ENCODE measurements around the gene D2HGDH.
"Not testable (repeated sequence)": the region's sequence is repeated elsewhere in the genome, so short reads cannot be mapped to it uniquely, and the experiment has no call there.

Gene D2HGDH

GRCh38 chr2:241811201-241811951 is 76.9 kb downstream of the D2HGDH start:
- DNase-seq = no peak

DNA sequence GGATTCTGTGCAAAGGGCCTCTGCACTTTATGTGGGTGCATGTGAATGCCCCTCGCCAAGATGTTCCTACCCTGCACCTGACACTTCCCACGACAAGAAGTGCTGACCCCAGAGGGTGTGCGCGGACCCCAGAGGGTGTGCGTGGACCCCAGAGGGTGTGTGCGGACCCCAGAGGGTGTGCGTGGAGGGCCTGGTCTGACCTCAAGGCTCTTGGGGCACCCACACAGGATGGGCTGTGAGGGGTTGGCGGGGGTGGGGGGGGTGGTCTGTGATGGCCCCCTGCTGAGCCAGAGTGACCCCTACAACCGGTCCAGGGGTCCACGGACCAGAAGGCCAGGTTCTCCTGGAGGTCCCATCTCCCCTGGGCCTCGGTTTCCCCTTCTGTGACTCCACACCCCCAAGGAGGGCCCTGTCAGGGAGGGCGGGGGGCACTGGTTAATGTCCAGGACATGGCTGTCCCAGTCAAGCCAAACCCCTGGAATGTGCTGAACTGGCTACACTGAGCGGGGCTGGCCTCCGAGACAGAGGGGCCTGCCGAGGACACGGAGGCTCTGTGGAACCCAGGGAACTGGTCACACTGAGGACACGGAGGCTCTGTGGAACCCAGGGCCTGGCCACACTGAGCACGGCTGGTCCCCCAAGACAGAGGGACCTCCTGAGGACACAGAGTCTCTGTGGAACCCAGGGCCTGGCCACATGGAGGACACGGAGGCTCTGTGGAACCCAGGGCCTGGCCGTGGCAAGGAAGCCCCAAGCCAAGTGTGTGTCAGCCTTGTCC is 77.7 kb downstream of the D2HGDH start:
- DNase-seq = no peak

DNA sequence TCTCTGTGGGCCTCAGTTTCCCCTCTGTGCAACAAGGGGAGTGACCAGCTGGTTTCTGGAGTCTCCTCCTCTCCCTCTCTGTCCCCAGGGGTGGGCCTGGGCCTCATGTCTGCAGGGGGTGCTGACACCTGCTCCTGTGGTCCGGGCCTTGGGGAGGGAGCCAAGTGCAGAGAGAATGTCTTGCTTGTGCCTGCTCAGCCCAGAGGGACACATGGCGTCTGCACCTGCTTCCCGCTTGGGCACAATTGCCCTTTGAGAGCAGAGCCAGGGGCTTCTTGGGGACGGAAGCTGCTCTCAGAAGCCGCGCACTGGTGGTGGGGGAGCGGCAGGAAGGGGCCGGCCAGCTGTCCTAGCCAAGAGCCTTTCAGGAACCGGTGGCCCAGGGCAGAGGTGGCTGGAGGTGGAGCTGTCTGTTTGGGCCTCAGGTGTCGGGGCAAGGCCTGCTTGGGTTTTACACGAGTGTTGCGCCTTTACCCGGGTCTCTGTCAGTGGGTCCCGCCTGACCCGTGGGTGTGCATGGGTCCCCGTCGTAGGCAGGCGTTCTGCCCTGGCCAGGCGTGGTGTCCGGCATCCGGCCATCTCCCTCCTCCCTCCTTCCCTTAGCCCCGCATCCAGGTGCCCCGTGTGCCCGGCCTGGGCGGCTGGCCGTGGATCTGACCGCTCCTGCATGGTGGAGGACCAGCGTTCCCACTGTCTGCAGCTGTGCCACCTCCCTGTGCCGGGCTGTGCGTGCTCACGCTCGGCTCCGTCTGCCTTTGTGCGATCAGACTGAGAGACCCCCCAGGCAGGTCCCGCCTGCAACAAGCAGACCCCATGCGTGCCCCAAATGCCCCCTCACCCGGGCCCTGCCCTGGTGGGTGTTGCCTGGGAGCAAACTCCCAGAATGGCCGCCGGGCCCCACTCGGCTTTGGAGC is 78.6 kb downstream of the D2HGDH start:
- DNase-seq = no peak

DNA sequence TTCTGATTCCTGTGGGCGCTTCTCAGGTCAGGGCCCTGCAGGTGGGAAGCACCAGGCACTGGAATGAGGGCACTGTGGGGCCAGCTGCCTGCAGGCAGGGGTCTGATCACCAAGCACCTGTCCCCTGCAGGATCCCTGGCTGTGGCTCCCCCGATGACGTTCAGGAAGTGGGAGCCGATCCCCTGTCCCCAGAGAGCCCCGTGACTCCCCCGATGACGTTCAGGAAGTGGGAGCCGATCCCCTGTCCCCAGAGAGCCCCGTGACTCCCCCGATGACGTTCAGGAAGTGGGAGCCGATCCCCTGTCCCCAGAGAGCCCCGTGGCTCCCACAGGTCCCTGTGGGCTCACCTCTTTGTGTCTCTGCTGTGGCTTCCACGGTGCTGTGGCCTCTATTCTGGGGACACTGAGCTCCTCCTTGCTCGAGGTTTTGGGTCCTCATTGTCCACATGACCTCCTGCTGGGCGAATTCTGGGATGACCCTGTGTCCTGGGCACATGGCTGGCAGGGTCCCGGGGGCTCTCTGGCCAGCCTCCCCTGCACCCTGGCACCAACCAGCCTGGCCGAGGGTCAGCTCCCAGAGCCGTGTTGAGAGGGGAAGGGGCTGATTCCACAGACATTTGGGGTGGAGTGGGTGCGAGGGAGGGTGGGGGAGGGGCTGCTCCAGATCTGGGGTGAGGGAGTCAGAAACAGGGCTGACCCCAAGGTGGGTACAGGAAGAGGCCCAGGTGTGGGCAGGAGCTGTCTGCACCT is 79.4 kb downstream of the D2HGDH start:
- no peak for DNase-seq

DNA sequence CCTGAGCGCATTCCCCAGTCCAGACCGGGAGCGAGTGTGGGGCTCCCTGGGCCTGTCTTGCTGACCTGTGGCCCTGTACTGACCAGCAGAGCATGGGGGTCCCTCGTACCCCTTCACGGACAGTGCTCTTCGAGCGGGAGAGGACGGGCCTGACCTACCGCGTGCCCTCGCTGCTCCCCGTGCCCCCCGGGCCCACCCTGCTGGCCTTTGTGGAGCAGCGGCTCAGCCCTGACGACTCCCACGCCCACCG is 79.9 kb downstream of the D2HGDH start:
- no peak for DNase-seq

DNA sequence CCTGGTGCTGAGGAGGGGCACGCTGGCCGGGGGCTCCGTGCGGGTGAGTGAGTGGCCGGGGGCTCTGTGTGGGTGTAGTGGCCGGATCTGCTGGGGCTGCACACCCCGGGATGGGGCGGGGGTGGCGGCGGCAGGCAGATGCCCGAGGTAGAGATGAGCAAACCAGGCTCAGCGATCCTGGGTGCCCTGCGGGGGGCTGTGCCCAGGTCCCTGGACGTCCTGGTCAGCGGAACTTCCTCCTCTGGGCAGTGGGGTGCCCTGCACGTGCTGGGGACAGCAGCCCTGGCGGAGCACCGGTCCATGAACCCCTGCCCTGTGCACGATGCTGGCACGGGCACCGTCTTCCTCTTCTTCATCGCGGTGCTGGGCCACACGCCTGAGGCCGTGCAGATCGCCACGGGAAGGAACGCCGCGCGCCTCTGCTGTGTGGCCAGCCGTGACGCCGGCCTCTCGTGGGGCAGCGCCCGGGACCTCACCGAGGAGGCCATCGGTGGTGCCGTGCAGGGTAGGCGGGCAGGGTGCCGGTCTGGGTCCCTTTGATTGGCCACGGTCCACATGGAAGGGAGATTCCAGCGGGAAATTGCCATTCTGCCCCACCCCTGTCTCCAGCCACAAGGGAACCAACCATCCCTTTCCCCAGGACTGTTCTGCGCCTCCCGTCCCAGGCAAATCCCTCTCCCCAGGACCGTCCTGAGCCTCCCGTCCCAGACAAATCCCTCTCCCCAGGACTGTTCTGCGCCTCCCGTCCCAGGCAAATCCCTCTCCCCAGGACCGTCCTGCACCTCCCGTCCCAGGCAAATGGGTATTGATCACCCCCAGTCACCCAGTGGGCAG is 80.4 kb downstream of the D2HGDH start:
- DNase-seq = no peak

DNA sequence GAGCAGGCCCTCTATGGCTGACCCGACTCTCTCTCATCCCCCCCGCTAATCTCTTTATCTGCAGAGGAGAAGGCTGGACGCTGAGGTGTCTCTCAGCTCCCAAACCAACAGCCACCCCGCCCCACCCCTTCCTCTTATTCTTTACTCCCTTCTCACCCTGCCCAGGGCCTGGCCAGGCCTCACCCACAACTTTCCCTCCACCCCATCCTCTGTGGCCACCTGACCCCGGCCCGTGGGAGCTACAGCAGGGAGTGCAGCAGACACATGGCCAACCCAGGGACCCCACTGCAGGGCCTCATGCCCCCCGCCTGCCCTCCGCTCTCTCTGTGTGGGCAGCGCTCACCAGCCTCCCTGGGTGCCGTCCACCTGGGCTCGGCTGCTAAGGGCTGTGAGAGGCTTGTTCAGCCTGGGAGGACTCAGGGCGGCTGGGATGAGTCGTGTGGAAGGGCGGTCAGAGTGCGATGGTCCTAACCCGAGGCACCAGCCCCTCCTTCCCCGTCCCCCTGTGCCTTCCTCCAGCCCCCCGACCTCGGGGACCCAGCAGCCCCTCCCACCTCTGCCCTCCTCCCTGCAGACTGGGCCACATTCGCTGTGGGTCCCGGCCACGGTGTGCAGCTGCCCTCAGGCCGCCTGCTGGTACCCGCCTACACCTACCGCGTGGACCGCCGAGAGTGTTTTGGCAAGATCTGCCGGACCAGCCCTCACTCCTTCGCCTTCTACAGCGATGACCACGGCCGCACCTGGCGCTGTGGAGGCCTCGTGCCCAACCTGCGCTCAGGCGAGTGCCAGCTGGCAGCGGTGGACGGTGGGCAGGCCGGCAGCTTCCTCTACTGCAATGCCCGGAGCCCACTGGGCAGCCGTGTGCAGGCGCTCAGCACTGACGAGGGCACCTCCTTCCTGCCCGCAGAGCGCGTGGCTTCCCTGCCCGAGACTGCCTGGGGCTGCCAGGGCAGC is 81.3 kb downstream of the D2HGDH start:
- no peak for DNase-seq

DNA sequence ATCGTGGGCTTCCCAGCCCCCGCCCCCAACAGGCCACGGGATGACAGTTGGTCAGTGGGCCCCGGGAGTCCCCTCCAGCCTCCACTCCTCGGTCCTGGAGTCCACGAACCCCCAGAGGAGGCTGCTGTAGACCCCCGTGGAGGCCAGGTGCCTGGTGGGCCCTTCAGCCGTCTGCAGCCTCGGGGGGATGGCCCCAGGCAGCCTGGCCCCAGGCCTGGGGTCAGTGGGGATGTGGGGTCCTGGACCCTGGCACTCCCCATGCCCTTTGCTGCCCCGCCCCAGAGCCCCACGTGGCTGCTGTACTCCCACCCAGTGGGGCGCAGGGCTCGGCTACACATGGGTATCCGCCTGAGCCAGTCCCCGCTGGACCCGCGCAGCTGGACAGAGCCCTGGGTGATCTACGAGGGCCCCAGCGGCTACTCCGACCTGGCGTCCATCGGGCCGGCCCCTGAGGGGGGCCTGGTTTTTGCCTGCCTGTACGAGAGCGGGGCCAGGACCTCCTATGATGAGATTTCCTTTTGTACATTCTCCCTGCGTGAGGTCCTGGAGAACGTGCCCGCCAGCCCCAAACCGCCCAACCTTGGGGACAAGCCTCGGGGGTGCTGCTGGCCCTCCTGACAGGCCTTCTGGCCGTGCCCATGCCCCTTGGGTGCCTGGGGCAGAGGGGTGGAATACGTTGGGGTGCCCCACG is 82.1 kb downstream of the D2HGDH start:
- DNase-seq = no peak

- no peak for DNase-seq
Measured at GRCh38 chr2:241817126-241817820, 82.8 kb downstream of the D2HGDH start.

GRCh38 chr2:241817821-241818215 is 83.4 kb downstream of the D2HGDH start:
- not testable (repeated sequence) for DNase-seq
